H1 (cell line): ENCODE results near the gene SYF2. TPM values are rescaled to one million over a fixed set of nuclear protein-coding genes. Genes with fewer than 3 reads are reported as not detected.
A peak's percentile ranks its signal among the peaks of the same experiment; 100 is the strongest.

Source experiments
- CTCF ChIA-PET: fragments of 300-600 bp; sonication (Branson Sonifier 250); formaldehyde crosslinking; loops from one replicate; lab custom pipeline; 2021; ENCODE audit not compliant: partially characterized antibody; lab: Charles Lee
- POLR2A ChIA-PET: fragments of 300-600 bp; sonication (Branson Sonifier 250); formaldehyde crosslinking; loops from one replicate; lab custom pipeline; 2021; ENCODE audit warnings: inconsistent platforms; ENCODE audit not compliant: partially characterized antibody; lab: Charles Lee
- DNase-seq, 2 experiments: peaks; one replicate each; pipeline versions ENCODE4 v3.0.0 to v3.0.0-alpha.2; 2010 to 2022; ENCODE audit warnings: low spot score in 2 of 2, low read depth in 1 of 2, mixed read lengths in 1 of 2
- FAIRE-seq: peaks from 2 replicates; lab custom pipeline; 2011; peaks lifted over from hg19 to GRCh38; lab: Jason Lieb, UNC
- H2AFZ ChIP-seq: 2 replicates; pipeline ENCODE4 v1.8.1; 2012; ENCODE audit warnings: low read length, inconsistent platforms
- H2AK5ac ChIP-seq: 2 replicates; pipeline ENCODE4 v1.6.1; 2013; ENCODE audit warnings: low read depth, low read length
- H2BK120ac ChIP-seq: replicated peaks from 2 replicates; pipeline ENCODE3; 2013; ENCODE audit warnings: low read depth, low read length, inconsistent platforms
- H2BK12ac ChIP-seq: 2 replicates; pipeline ENCODE4 v1.6.1; 2013; ENCODE audit warnings: low read depth, low read length
- H2BK15ac ChIP-seq: 2 replicates; pipeline ENCODE4 v1.6.1; 2013; ENCODE audit warnings: low read length
- H2BK20ac ChIP-seq: 2 replicates; pipeline ENCODE4 v1.6.1; 2013; ENCODE audit warnings: low read length
- H2BK5ac ChIP-seq: 2 replicates; pipeline ENCODE4 v1.6.1; 2013; ENCODE audit warnings: low read depth, low read length
- H3K14ac ChIP-seq: 2 replicates; pipeline ENCODE4 v1.6.1; 2013; ENCODE audit warnings: inconsistent platforms; ENCODE audit not compliant: insufficient read length
- H3K18ac ChIP-seq: 2 replicates; pipeline ENCODE4 v1.6.1; 2013; ENCODE audit warnings: low read length; ENCODE audit errors: extremely low read depth
- H3K23ac ChIP-seq: 2 replicates; pipeline ENCODE4 v1.6.1; 2013; ENCODE audit warnings: inconsistent platforms; ENCODE audit not compliant: insufficient read length
- H3K23me2 ChIP-seq: 2 replicates; pipeline ENCODE4 v1.6.1; 2013; ENCODE audit warnings: low read depth, low read length
- H3K27ac ChIP-seq: 2 replicates; pipeline ENCODE4 v1.6.1; 2011; ENCODE audit warnings: low read depth, low read length, inconsistent platforms
- H3K27me3 ChIP-seq, 4 experiments: replicated peaks in 1 of 4; 1 replicate in 1 of 4; 2 replicates in 3 of 4; pipeline versions ENCODE4 v1.6.1 to v1.8.1; 2011 to 2013; ENCODE audit warnings: low read length in 3 of 4, mild to moderate bottlenecking in 3 of 4, inconsistent platforms in 2 of 4, mixed read lengths in 2 of 4, moderate library complexity in 1 of 4; ENCODE audit not compliant: control insufficient read depth in 3 of 4, insufficient read depth in 3 of 4; ENCODE audit errors: extremely low read depth in 1 of 4
- H3K36me3 ChIP-seq, 4 experiments: 2 replicates each; pipeline versions ENCODE4 v1.6.1 to v1.8.1; 2011 to 2013; ENCODE audit warnings: mild to moderate bottlenecking in 4 of 4, low read length in 3 of 4, moderate library complexity in 2 of 4, control low read depth in 1 of 4, inconsistent platforms in 1 of 4; ENCODE audit not compliant: insufficient read depth in 4 of 4, control insufficient read depth in 2 of 4
- H3K4ac ChIP-seq: replicated peaks from 2 replicates; pipeline ENCODE3; 2013; ENCODE audit warnings: low read length, low read depth, mixed read lengths, inconsistent platforms; ENCODE audit not compliant: insufficient read length
- H3K4me1 ChIP-seq, 4 experiments: replicated peaks in 1 of 4; 1 replicate in 1 of 4; 2 replicates in 3 of 4; pipeline versions ENCODE4 v1.6.1 to v1.8.1; 2011 to 2013; ENCODE audit warnings: low read length in 3 of 4, inconsistent platforms in 2 of 4, mixed read lengths in 1 of 4; ENCODE audit not compliant: insufficient read depth in 4 of 4, control insufficient read depth in 3 of 4
- H3K4me2 ChIP-seq, 2 experiments: 2 replicates each; pipeline versions ENCODE4 v1.6.1 to v1.8.1; 2011 to 2013; ENCODE audit warnings: low read depth in 2 of 2, low read length in 2 of 2, control low read depth in 1 of 2, inconsistent platforms in 1 of 2, mild to moderate bottlenecking in 1 of 2; ENCODE audit not compliant: insufficient read depth in 1 of 2
- H3K4me3 ChIP-seq, 4 experiments: fragments of 200-600, 300-600 bp in 1 of 4; sonication (generic), shearing (Covaris generic), sonication (Bioruptor Twin) in 1 of 4; 2 replicates each; pipeline versions ENCODE4 v1.5.1 to v1.8.1; 2011 to 2016; ENCODE audit warnings: low read length in 4 of 4, low read depth in 3 of 4, control low read depth in 2 of 4, inconsistent platforms in 2 of 4, mild to moderate bottlenecking in 2 of 4, mixed read lengths in 1 of 4, moderate library complexity in 1 of 4; ENCODE audit not compliant: insufficient read depth in 2 of 4; ENCODE audit errors: extremely low read depth in 1 of 4
- H3K56ac ChIP-seq: replicated peaks from 2 replicates; pipeline ENCODE3; 2013; ENCODE audit warnings: low read depth, mild to moderate bottlenecking, mixed read lengths, low read length, inconsistent platforms; ENCODE audit not compliant: insufficient read length
- H3K79me1 ChIP-seq: 2 replicates; pipeline ENCODE4 v1.6.1; 2013; ENCODE audit warnings: low read depth, low read length, control low read depth
- H3K79me2 ChIP-seq, 2 experiments: 2 replicates each; pipeline versions ENCODE4 v1.6.1 to v1.8.1; 2012 to 2013; ENCODE audit warnings: low read length in 2 of 2, mild to moderate bottlenecking in 2 of 2, inconsistent platforms in 1 of 2; ENCODE audit not compliant: insufficient read depth in 2 of 2, control insufficient read depth in 1 of 2
- H3K9ac ChIP-seq, 4 experiments: replicated peaks in 1 of 4; 1 replicate in 1 of 4; 2 replicates in 3 of 4; pipeline versions ENCODE4 v1.6.1 to v1.8.1; 2011 to 2013; ENCODE audit warnings: low read depth in 3 of 4, low read length in 3 of 4, control low read depth in 2 of 4, mild to moderate bottlenecking in 2 of 4, moderate library complexity in 2 of 4, inconsistent platforms in 1 of 4; ENCODE audit errors: extremely low read depth in 1 of 4
- H3K9me3 ChIP-seq, 2 experiments: 2 replicates each; pipeline versions ENCODE4 v1.6.1 to v1.8.1; 2012 to 2013; ENCODE audit warnings: mild to moderate bottlenecking in 2 of 2, moderate library complexity in 2 of 2, control low read depth in 1 of 2, inconsistent platforms in 1 of 2, low read depth in 1 of 2, low read length in 1 of 2, mixed read lengths in 1 of 2; ENCODE audit not compliant: insufficient read depth in 2 of 2
- H4K20me1 ChIP-seq, 2 experiments: replicated peaks in 1 of 2; 2 replicates each; pipeline versions ENCODE3 to v1.8.1; 2011 to 2013; ENCODE audit warnings: inconsistent platforms in 2 of 2, low read length in 2 of 2, mild to moderate bottlenecking in 1 of 2; ENCODE audit not compliant: insufficient read depth in 2 of 2, control insufficient read depth in 1 of 2
- H4K5ac ChIP-seq: 2 replicates; pipeline ENCODE4 v1.6.1; 2013; ENCODE audit warnings: low read length, low read depth, mixed read lengths, inconsistent platforms; ENCODE audit not compliant: insufficient read length
- H4K8ac ChIP-seq: 2 replicates; pipeline ENCODE4 v1.8.0; 2013; ENCODE audit warnings: mild to moderate bottlenecking, moderate library complexity, low read length, inconsistent platforms; ENCODE audit not compliant: insufficient read depth; ENCODE audit errors: extremely low read depth
- H4K91ac ChIP-seq: replicated peaks from 2 replicates; pipeline ENCODE3; 2013; ENCODE audit warnings: low read length, mixed read lengths, inconsistent platforms; ENCODE audit not compliant: insufficient read length
- CREB1 ChIP-seq: IDR thresholded peaks from 2 replicates; pipeline ENCODE4 v1.6.1; 2012; ENCODE audit warnings: inconsistent platforms
- WGBS, 2 experiments: shearing (Covaris generic) in 1 of 2; methylation state at CpG; one replicate each; pipeline versions ENCODE4 v1.1.6 to v1.1.7; 2013 to 2015; ENCODE audit warnings: low lambda C conversion rate in 2 of 2, mixed read lengths in 2 of 2, inconsistent platforms in 1 of 2, low coverage in 1 of 2, missing lambda C conversion rate in 1 of 2; ENCODE audit not compliant: insufficient replicate concordance in 2 of 2, insufficient coverage in 1 of 2, insufficient read length in 1 of 2; ENCODE audit errors: extremely low coverage in 1 of 2, missing lambda C conversion rate in 1 of 2; 5-methylcytosine and 5-hydroxymethylcytosine counted together
- polyA plus RNA-seq, 7 experiments: library from polyadenylated mRNA; depleted of rRNA in 3 of 7; stranded (reverse) in 5 of 7; unstranded in 2 of 7; fragments of >200 nt in 5 of 7; fragments of 200-250 nt in 2 of 7; gene quantifications; 1 replicate in 5 of 7; 2 replicates in 1 of 7; 4 replicates in 1 of 7; pipeline versions ENCODE4 v1.2.1 to v1.2.3, GENCODE V29; 2011 to 2013; ENCODE audit warnings: missing spikeins in 2 of 7, mixed read lengths in 2 of 7
- total RNA-seq: library from RNA; stranded (reverse); fragmentation: NEBNext Ultra II Directional; extraction: Animal tissue kit (Norgen Biotek cat#: 25700); gene quantifications from 2 replicates; pipeline ENCODE4 v1.2.1, GENCODE V29; 2021

The SYF2 gene
- total and polyA plus RNA-seq, 2 of the 8 experiments (the other 6 are each of a cell fraction or from before 2014, with no cell fraction given), result 7.5 to 33.0 TPM

DNA sequence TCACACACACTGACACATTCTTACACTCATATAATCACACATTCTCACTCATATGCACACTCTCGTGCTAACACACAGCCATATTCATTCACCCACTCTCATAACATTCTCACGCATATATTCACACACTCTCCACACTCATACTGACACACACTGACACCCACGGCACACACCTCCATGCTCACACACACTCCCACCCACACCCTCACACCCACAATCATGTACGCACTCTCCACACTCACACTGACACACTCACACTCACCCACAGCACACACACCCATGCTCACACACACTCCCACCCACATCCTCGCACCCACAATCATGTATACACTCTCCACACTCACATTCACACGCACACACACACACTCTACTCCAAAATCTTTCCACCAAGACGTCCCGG is 38.2 kb downstream of the SYF2 start:
- Histone ChIP-seq H3K23me2 (peaks cover 4% of the 10 kb centered on the region; the same call in 1 of the 2 replicates), H4K20me1 (peaks cover 0 to 4% of the 10 kb centered on the region in 2 experiments), H4K91ac (peak overlapping the region; percentile 93), H2AFZ (no peak overlapping the region), H3K23ac (no peak overlapping the region), H3K4me3 (no peak overlapping the region), H3K4me2 (no peak overlapping the region; a peak in 1 of 4 replicates), H4K8ac (no peak overlapping the region), H3K27ac (no peak overlapping the region), H3K79me2 (no peaks in the 10 kb centered on the region), H3K9me3 (no peaks in the 10 kb centered on the region), H3K18ac (no peak overlapping the region; the same call in 1 of the 2 replicates), H3K79me1 (no peaks in the 10 kb centered on the region), H3K4me1 (peaks cover 0 to 5% (median 4%) of the 10 kb centered on the region in 4 experiments; a peak in 3 of 7 replicates), H4K5ac (no peak overlapping the region), H2BK15ac (peak overlapping the region; percentile 92; the same call in 1 of the 2 replicates), H3K36me3 (no peaks in the 10 kb centered on the region), H3K14ac (no peak overlapping the region), H2BK5ac (peak overlapping the region; percentile 71; the same call in 1 of the 2 replicates), H3K4ac (no peak overlapping the region), H3K27me3 (no peaks in the 10 kb centered on the region), H2BK20ac (peak overlapping the region; percentile 80; the same call in 1 of the 2 replicates), H3K9ac (peak overlapping the region in 1 of 4 experiments; percentile 18; a peak in 1 of 7 replicates), H2BK120ac (no peak overlapping the region), H3K56ac (no peak overlapping the region), H2AK5ac (peak overlapping the region; percentile 96; the same call in 1 of the 2 replicates), H2BK12ac (peak overlapping the region; percentile 90; the same call in 1 of the 2 replicates)
- no peak for DNase-seq
- no peak for FAIRE-seq
- CTCF ChIA-PET, result interaction anchor here (1.1 to 1.4 kb wide), 3 partner anchors 11 to 45 kb away, joined by 3 to 9 read pairs (median 3); no protein-coding TSS in a partner anchor
- WGBS, 2 experiments, result 90 to 100% methylated on average over 6 to 8 of the region's 8 CpGs
- POLR2A ChIA-PET, result no interaction called here
- TF ChIP-seq CREB1, result no peak
